GM18508 (cell line): ENCODE data around the gene PAX3.

Experiments used
- ATAC-seq: cut with Tn5 transposase; IDR thresholded peaks from one replicate; pipeline ENCODE4 v1.9.1; 2021; ENCODE audit warnings: moderate number of reproducible peaks; ENCODE audit not compliant: insufficient read depth, unreplicated experiment

The PAX3 gene

GRCh38 chr2:222238072-222238471, 60.7 kb downstream of the PAX3 start:
- no peak for ATAC-seq

- no peak for ATAC-seq
These were observed 66.0 kb downstream of the PAX3 start for GRCh38 chr2:222232839-222233238.

- ATAC-seq = no peak
These were observed 66.4 kb downstream of the PAX3 start for GRCh38 chr2:222232372-222232771.

- no peak for ATAC-seq
These were observed 70.7 kb downstream of the PAX3 start for GRCh38 chr2:222228054-222228453.

GRCh38 chr2:222218786-222219185, 80.0 kb downstream of the PAX3 start:
- ATAC-seq = no peak

- no peak for ATAC-seq
These were observed 81.1 kb downstream of the PAX3 start for GRCh38 chr2:222217712-222218111.

GRCh38 chr2:222214885-222215284, 83.9 kb downstream of the PAX3 start:
- no peak for ATAC-seq

- no peak for ATAC-seq
These were observed 85.7 kb downstream of the PAX3 start for GRCh38 chr2:222213049-222213448.

GRCh38 chr2:222212571-222212970, 86.2 kb downstream of the PAX3 start:
- no peak for ATAC-seq

- no peak for ATAC-seq
These were observed 90.6 kb downstream of the PAX3 start for GRCh38 chr2:222208010-222208690.

GRCh38 chr2:222205136-222205535, 93.7 kb downstream of the PAX3 start:
- no peak for ATAC-seq

GRCh38 chr2:222203041-222203440, 95.8 kb downstream of the PAX3 start:
- no peak for ATAC-seq

- ATAC-seq = no peak
These were observed 102.6 kb downstream of the PAX3 start for GRCh38 chr2:222196159-222196558.

GRCh38 chr2:222194669-222195068, 104.1 kb downstream of the PAX3 start:
- ATAC-seq = no peak

GRCh38 chr2:222193328-222193983, 105.3 kb downstream of the PAX3 start:
- ATAC-seq = no peak

- no peak for ATAC-seq
These were observed 118.2 kb downstream of the PAX3 start for GRCh38 chr2:222180619-222181018.

GRCh38 chr2:222179592-222179991, 119.2 kb downstream of the PAX3 start:
- ATAC-seq = no peak

- ATAC-seq = no peak
These were observed 120.3 kb downstream of the PAX3 start for GRCh38 chr2:222178450-222178849.

- ATAC-seq = no peak
These were observed 121.9 kb downstream of the PAX3 start for GRCh38 chr2:222176890-222177289.

- no peak for ATAC-seq
These were observed 124.3 kb downstream of the PAX3 start for GRCh38 chr2:222174450-222174849.

- ATAC-seq = no peak
These were observed 129.5 kb downstream of the PAX3 start for GRCh38 chr2:222169346-222169745.

- no peak for ATAC-seq
These were observed 131.0 kb downstream of the PAX3 start for GRCh38 chr2:222167762-222168161.
